Stromal cell of bone marrow (primary cell): ENCODE data around the gene PKHD1.

Experiments
- DNase-seq: peaks from one replicate; pipeline ENCODE4 v3.0.0-alpha.2; 2012; ENCODE audit warnings: low read depth

The PKHD1 gene

GRCh38 chr6:52087498-52087999 lies at the start of gene PKHD1:
PKHD1 (minus strand) TSS chr6:52087613; CDS start chr6:52084933, 2,680 bp downstream.
- no peak for DNase-seq

- no peak for DNase-seq
Measured at GRCh38 chr6:52136934-52137467, 49.6 kb upstream of the PKHD1 start.

- no peak for DNase-seq
Measured at GRCh38 chr6:52136055-52136454, 48.6 kb upstream of the PKHD1 start.

GRCh38 chr6:52135217-52135616 lies 47.8 kb upstream of the PKHD1 start:
- no peak for DNase-seq

- no peak for DNase-seq
Measured at GRCh38 chr6:52134011-52134410, 46.6 kb upstream of the PKHD1 start.

GRCh38 chr6:52133324-52133723 lies 45.9 kb upstream of the PKHD1 start:
- DNase-seq = no peak

- DNase-seq = no peak
Measured at GRCh38 chr6:52132292-52132691, 44.9 kb upstream of the PKHD1 start.

GRCh38 chr6:52130440-52130839 lies 43.0 kb upstream of the PKHD1 start:
- no peak for DNase-seq

GRCh38 chr6:52127957-52128356 lies 40.5 kb upstream of the PKHD1 start:
- DNase-seq = no peak

GRCh38 chr6:52126231-52126630 lies 38.8 kb upstream of the PKHD1 start:
- DNase-seq = no peak

- no peak for DNase-seq
Measured at GRCh38 chr6:52125572-52125971, 38.2 kb upstream of the PKHD1 start.

- no peak for DNase-seq
Measured at GRCh38 chr6:52125139-52125538, 37.7 kb upstream of the PKHD1 start.

GRCh38 chr6:52124126-52125121 lies 37.0 kb upstream of the PKHD1 start:
- no peak for DNase-seq

GRCh38 chr6:52123251-52123650 lies 35.8 kb upstream of the PKHD1 start:
- no peak for DNase-seq

GRCh38 chr6:52117352-52117751 lies 29.9 kb upstream of the PKHD1 start:
- no peak for DNase-seq

- DNase-seq = no peak
Measured at GRCh38 chr6:52116605-52116948, 29.2 kb upstream of the PKHD1 start.

GRCh38 chr6:52115891-52116604 lies 28.6 kb upstream of the PKHD1 start:
- DNase-seq = no peak

- no peak for DNase-seq
Measured at GRCh38 chr6:52115145-52115741, 27.8 kb upstream of the PKHD1 start.

GRCh38 chr6:52109171-52109571 lies 21.8 kb upstream of the PKHD1 start:
- no peak for DNase-seq

GRCh38 chr6:52108128-52108527 lies 20.7 kb upstream of the PKHD1 start:
- no peak for DNase-seq

GRCh38 chr6:52106994-52107393 lies 19.6 kb upstream of the PKHD1 start:
- no peak for DNase-seq

- DNase-seq = no peak
Measured at GRCh38 chr6:52104979-52105378, 17.6 kb upstream of the PKHD1 start.
